ENCODE measurements around the gene MAML2.

GRCh38 chr11:96207459-96208449 lies 135.2 kb downstream of the MAML2 start:
- TF ChIP-seq CTCF (conservative IDR thresholded peaks at IDR 0.05) (no peak), EZH2 (IDR thresholded peaks at IDR 0.05; ENCODE audit: low read depth) (no peak)

Data from PC-9 (cell line).